Keratinocyte (primary cell): ENCODE results near the gene PM20D2. TPM values are rescaled to one million over a fixed set of nuclear protein-coding genes. Genes with fewer than 3 reads are reported as not detected.

Experiments
- DNase-seq: peaks from one replicate; pipeline ENCODE4 v3.0.0-alpha.2; 2011; ENCODE audit warnings: low read depth, missing footprints, low spot score
- FAIRE-seq: peaks from 2 replicates; lab custom pipeline; 2011; peaks lifted over from hg19 to GRCh38; lab: Jason Lieb, UNC
- H2AFZ ChIP-seq: 2 replicates; pipeline ENCODE4 v1.6.0; 2012; ENCODE audit warnings: low read length, control low read depth, inconsistent platforms; ENCODE audit not compliant: control insufficient read depth
- H3K27ac ChIP-seq: 2 replicates; pipeline ENCODE4 v1.5.1; 2011; ENCODE audit warnings: low read length; ENCODE audit not compliant: control insufficient read depth, insufficient read depth
- H3K27me3 ChIP-seq: 3 replicates; pipeline ENCODE4 v1.6.0; 2011; ENCODE audit warnings: low read length; ENCODE audit not compliant: control insufficient read depth, insufficient read depth; ENCODE audit errors: extremely low read depth
- H3K36me3 ChIP-seq, 2 experiments: 2 replicates in 1 of 2; 3 replicates in 1 of 2; pipeline ENCODE4 v1.5.1; 2011; ENCODE audit warnings: low read length in 2 of 2, mild to moderate bottlenecking in 1 of 2; ENCODE audit not compliant: control insufficient read depth in 2 of 2, insufficient read depth in 2 of 2; ENCODE audit errors: extremely low read depth in 1 of 2
- H3K4me1 ChIP-seq: 3 replicates; pipeline ENCODE4 v1.5.1; 2011; ENCODE audit warnings: low read length; ENCODE audit not compliant: control insufficient read depth, insufficient read depth; ENCODE audit errors: extremely low read depth
- H3K4me2 ChIP-seq: 3 replicates; pipeline ENCODE4 v1.6.0; 2011; ENCODE audit warnings: low read depth, low read length; ENCODE audit not compliant: control insufficient read depth, insufficient read depth; ENCODE audit errors: extremely low read depth
- H3K4me3 ChIP-seq, 3 experiments: fragments of 200-600 bp in 1 of 3; sonication (generic) in 1 of 3; 2 replicates in 2 of 3; 3 replicates in 1 of 3; pipeline ENCODE4 v1.5.1; 2011 to 2016; ENCODE audit warnings: low read length in 3 of 3, mild to moderate bottlenecking in 3 of 3, control low read depth in 2 of 3, inconsistent platforms in 1 of 3, low read depth in 1 of 3, mixed read lengths in 1 of 3, mixed run types in 1 of 3, moderate library complexity in 1 of 3; ENCODE audit not compliant: control insufficient read depth in 2 of 3, insufficient read depth in 2 of 3; ENCODE audit errors: extremely low read depth in 1 of 3
- H3K79me2 ChIP-seq: 2 replicates; pipeline ENCODE4 v1.6.0; 2012; ENCODE audit warnings: low read length; ENCODE audit not compliant: control insufficient read depth, insufficient read depth
- H3K9ac ChIP-seq: 3 replicates; pipeline ENCODE4 v1.6.0; 2011; ENCODE audit warnings: low read length; ENCODE audit not compliant: control insufficient read depth, insufficient read depth; ENCODE audit errors: extremely low read depth
- H3K9me1 ChIP-seq: 3 replicates; pipeline ENCODE4 v1.6.0; 2011; ENCODE audit warnings: low read length; ENCODE audit not compliant: control insufficient read depth, insufficient read depth; ENCODE audit errors: extremely low read depth
- H3K9me3 ChIP-seq: 2 replicates; pipeline ENCODE4 v1.5.1; 2012; ENCODE audit warnings: low read depth, low read length; ENCODE audit not compliant: control insufficient read depth
- H4K20me1 ChIP-seq: 3 replicates; pipeline ENCODE4 v1.6.0; 2011; ENCODE audit warnings: low read length; ENCODE audit not compliant: control insufficient read depth, insufficient read depth; ENCODE audit errors: extremely low read depth
- EZH2 ChIP-seq: IDR thresholded peaks from one replicate; pipeline ENCODE4 v1.6.1; 2012; ENCODE audit warnings: inconsistent platforms, mild to moderate bottlenecking, low read length, moderate library complexity
- dilution Hi-C: fragments of 300-500 bp; cut with MboI; formaldehyde crosslinking; loops from one replicate; pipeline ENCODE4 v1.7.0; 2020; ENCODE audit warnings: low sequenced_read_pairs; ENCODE audit not compliant: extremely low pct_ligation_motif_present
- polyA plus RNA-seq, 5 experiments: library from polyadenylated mRNA; depleted of rRNA in 3 of 5; stranded (reverse) in 3 of 5; stranded (forward) in 1 of 5; unstranded in 1 of 5; fragments of >200 nt; gene quantifications; 1 replicate in 1 of 5; 2 replicates in 3 of 5; 3 replicates in 1 of 5; pipeline versions ENCODE4 v1.2.1 to v1.2.3, GENCODE V29; 2011 to 2012; ENCODE audit warnings: missing spikeins in 2 of 5, low read depth in 1 of 5, low replicate concordance in 1 of 5
- TF ChIP-seq, protein P1 (sequence below), 3 experiments: IDR thresholded peaks in 1 of 3; conservative IDR thresholded peaks in 1 of 3; optimal IDR thresholded peaks in 1 of 3; 2 replicates in 2 of 3; 3 replicates in 1 of 3; pipeline versions ENCODE3 to v1.5.1; 2011; ENCODE audit warnings: low read length in 3 of 3, mild to moderate bottlenecking in 3 of 3, moderate library complexity in 2 of 3, control low read depth in 1 of 3, inconsistent platforms in 1 of 3; ENCODE audit not compliant: insufficient read depth in 2 of 3; ENCODE audit errors: extremely low read depth in 1 of 3

PM20D2 gene
- polyA plus RNA-seq, 1 donor (not counting 4 experiments of a cell fraction or from before 2014, with no cell fraction given), result 7.9 TPM

DNA sequence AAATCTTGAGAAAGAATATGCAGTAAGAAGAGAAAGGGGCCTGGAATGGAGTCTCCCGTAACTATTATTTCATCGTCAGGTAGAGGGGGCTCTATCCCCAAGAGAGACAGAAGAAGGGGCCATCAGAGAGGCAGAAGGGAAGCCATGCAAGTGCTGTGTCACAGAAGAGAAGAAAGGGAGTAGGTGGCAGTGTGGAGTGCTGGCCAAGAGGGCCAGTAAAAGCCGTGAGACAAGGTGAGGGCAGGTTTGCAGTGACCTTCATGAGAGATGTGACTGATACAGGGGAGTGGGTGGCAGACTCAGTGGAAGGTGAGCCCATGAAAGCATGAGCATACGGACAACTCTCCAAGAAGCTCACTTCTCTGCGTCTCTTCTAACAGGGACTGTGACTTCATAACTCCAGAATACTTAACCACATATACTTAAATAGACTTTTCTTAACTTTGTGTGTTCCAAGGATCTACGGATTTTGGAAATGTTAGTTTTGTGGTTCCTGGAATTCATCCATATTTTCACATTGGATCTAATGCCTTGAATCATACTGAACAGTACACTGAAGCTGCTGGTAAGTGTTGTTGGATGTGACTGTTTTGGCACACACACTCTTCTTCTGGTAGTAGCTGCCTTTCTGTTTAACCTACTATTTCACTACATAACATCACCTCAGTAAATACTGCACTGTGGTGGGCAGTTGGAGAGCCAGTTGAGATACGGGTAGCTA lies 15.6 kb downstream of the PM20D2 start:
- Histone ChIP-seq H3K9me3 (no peaks in the 10 kb centered on the region), H4K20me1 (no peaks in the 10 kb centered on the region), H3K27me3 (no peaks in the 10 kb centered on the region), H3K4me2 (no peak overlapping the region), H3K27ac (no peak overlapping the region), H3K36me3 (peaks cover 5 to 7% of the 10 kb centered on the region in 2 experiments), H3K79me2 (no peaks in the 10 kb centered on the region), H3K4me1 (no peaks in the 10 kb centered on the region), H3K9me1 (no peaks in the 10 kb centered on the region), H3K4me3 (no peak overlapping the region), H2AFZ (no peak overlapping the region), H3K9ac (no peak overlapping the region)
- FAIRE-seq (no peak), DNase-seq (no peak)
- no peak for TF ChIP-seq EZH2
- TF ChIP-seq, protein P1, sequence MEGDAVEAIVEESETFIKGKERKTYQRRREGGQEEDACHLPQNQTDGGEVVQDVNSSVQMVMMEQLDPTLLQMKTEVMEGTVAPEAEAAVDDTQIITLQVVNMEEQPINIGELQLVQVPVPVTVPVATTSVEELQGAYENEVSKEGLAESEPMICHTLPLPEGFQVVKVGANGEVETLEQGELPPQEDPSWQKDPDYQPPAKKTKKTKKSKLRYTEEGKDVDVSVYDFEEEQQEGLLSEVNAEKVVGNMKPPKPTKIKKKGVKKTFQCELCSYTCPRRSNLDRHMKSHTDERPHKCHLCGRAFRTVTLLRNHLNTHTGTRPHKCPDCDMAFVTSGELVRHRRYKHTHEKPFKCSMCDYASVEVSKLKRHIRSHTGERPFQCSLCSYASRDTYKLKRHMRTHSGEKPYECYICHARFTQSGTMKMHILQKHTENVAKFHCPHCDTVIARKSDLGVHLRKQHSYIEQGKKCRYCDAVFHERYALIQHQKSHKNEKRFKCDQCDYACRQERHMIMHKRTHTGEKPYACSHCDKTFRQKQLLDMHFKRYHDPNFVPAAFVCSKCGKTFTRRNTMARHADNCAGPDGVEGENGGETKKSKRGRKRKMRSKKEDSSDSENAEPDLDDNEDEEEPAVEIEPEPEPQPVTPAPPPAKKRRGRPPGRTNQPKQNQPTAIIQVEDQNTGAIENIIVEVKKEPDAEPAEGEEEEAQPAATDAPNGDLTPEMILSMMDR (optimal IDR thresholded peaks at IDR 0.05 in 1 of 3, IDR thresholded peaks at IDR 0.05 in 1 of 3, conservative IDR thresholded peaks at IDR 0.05 in 1 of 3; ENCODE audit: extremely low read depth in 1 of 3, insufficient read depth in 2 of 3, low read length in 3 of 3), result no peak
- dilution Hi-C loops, result no loop called here

DNA sequence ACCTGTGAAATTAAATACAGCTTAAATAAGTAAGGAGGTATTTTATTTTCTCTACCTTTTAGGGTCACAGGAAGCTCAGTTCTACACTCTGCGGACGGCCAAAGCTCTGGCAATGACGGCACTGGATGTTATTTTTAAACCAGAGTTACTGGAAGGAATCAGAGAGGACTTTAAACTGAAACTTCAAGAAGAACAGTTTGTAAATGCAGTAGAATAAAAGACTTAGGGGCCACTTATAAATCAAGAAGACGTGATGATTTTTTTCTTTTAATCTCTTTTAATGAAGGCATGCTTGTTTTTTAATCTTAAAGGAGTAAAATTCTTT lies 16.2 kb downstream of the PM20D2 start:
- Histone ChIP-seq H4K20me1 (no peaks in the 10 kb centered on the region), H3K27ac (no peak overlapping the region)
- FAIRE-seq, result no peak

More for the DNA sequence above, 16.2 kb downstream of the PM20D2 start:
- Histone ChIP-seq H3K9me1 (no peaks in the 10 kb centered on the region), H3K79me2 (no peaks in the 10 kb centered on the region), H3K4me2 (no peak overlapping the region), H3K4me3 (no peak overlapping the region), H3K4me1 (no peaks in the 10 kb centered on the region), H3K9ac (no peak overlapping the region), H2AFZ (no peak overlapping the region), H3K9me3 (no peaks in the 10 kb centered on the region), H3K36me3 (peaks cover 5 to 7% of the 10 kb centered on the region in 2 experiments), H3K27me3 (no peaks in the 10 kb centered on the region)
- TF ChIP-seq, protein P1 (optimal IDR thresholded peaks at IDR 0.05 in 1 of 3, IDR thresholded peaks at IDR 0.05 in 1 of 3, conservative IDR thresholded peaks at IDR 0.05 in 1 of 3; ENCODE audit: extremely low read depth in 1 of 3, insufficient read depth in 2 of 3, low read length in 3 of 3), result no peak
- no peak for TF ChIP-seq EZH2
- no peak for DNase-seq
- dilution Hi-C loops, result no loop called here
